GM21367 (cell line): ENCODE data around the gene DIAPH2.

ENCODE experiments used
- ATAC-seq: cut with Tn5 transposase; IDR thresholded peaks from one replicate; pipeline ENCODE4 v1.9.1; 2021; ENCODE audit not compliant: unreplicated experiment

DIAPH2 gene

GRCh38 chrX:97039363-97040029 lies 354.9 kb downstream of the DIAPH2 start:
- ATAC-seq: peak; percentile 89

- ATAC-seq: no peak
Measured at GRCh38 chrX:97045470-97045869, 360.8 kb downstream of the DIAPH2 start.

GRCh38 chrX:97046867-97047266 lies 362.2 kb downstream of the DIAPH2 start:
- no peak for ATAC-seq

- no peak for ATAC-seq
Measured at GRCh38 chrX:97050392-97050791, 365.8 kb downstream of the DIAPH2 start.

GRCh38 chrX:97057349-97057909 lies 372.8 kb downstream of the DIAPH2 start:
- no peak for ATAC-seq

GRCh38 chrX:97060020-97060419 lies 375.4 kb downstream of the DIAPH2 start:
- no peak for ATAC-seq

- no peak for ATAC-seq
Measured at GRCh38 chrX:97065066-97065465, 380.4 kb downstream of the DIAPH2 start.

GRCh38 chrX:97065973-97066372 lies 381.3 kb downstream of the DIAPH2 start:
- no peak for ATAC-seq

GRCh38 chrX:97066381-97066780 lies 381.7 kb downstream of the DIAPH2 start:
- no peak for ATAC-seq

- no peak for ATAC-seq
Measured at GRCh38 chrX:97070346-97070745, 385.7 kb downstream of the DIAPH2 start.

GRCh38 chrX:97074400-97074799 lies 389.8 kb downstream of the DIAPH2 start:
- ATAC-seq: no peak

- no peak for ATAC-seq
Measured at GRCh38 chrX:97089116-97089515, 404.5 kb downstream of the DIAPH2 start.

- ATAC-seq: no peak
Measured at GRCh38 chrX:97096385-97096784, 411.7 kb downstream of the DIAPH2 start.

GRCh38 chrX:97102938-97103337 lies 418.3 kb downstream of the DIAPH2 start:
- ATAC-seq: no peak

GRCh38 chrX:97109730-97110129 lies 425.1 kb downstream of the DIAPH2 start:
- no peak for ATAC-seq

- ATAC-seq: no peak
Measured at GRCh38 chrX:97117572-97117971, 432.9 kb downstream of the DIAPH2 start.

- ATAC-seq: no peak
Measured at GRCh38 chrX:97119474-97120109, 434.9 kb downstream of the DIAPH2 start.

- no peak for ATAC-seq
Measured at GRCh38 chrX:97123001-97123400, 438.4 kb downstream of the DIAPH2 start.

- no peak for ATAC-seq
Measured at GRCh38 chrX:97126020-97126419, 441.4 kb downstream of the DIAPH2 start.

- ATAC-seq: no peak
Measured at GRCh38 chrX:97132664-97133415, 448.2 kb downstream of the DIAPH2 start.

- no peak for ATAC-seq
Measured at GRCh38 chrX:97145934-97146333, 461.3 kb downstream of the DIAPH2 start.

GRCh38 chrX:97155816-97156215 lies 471.2 kb downstream of the DIAPH2 start:
- no peak for ATAC-seq
